ENCODE results near the gene SMAD7.

SMAD7 gene

DNA sequence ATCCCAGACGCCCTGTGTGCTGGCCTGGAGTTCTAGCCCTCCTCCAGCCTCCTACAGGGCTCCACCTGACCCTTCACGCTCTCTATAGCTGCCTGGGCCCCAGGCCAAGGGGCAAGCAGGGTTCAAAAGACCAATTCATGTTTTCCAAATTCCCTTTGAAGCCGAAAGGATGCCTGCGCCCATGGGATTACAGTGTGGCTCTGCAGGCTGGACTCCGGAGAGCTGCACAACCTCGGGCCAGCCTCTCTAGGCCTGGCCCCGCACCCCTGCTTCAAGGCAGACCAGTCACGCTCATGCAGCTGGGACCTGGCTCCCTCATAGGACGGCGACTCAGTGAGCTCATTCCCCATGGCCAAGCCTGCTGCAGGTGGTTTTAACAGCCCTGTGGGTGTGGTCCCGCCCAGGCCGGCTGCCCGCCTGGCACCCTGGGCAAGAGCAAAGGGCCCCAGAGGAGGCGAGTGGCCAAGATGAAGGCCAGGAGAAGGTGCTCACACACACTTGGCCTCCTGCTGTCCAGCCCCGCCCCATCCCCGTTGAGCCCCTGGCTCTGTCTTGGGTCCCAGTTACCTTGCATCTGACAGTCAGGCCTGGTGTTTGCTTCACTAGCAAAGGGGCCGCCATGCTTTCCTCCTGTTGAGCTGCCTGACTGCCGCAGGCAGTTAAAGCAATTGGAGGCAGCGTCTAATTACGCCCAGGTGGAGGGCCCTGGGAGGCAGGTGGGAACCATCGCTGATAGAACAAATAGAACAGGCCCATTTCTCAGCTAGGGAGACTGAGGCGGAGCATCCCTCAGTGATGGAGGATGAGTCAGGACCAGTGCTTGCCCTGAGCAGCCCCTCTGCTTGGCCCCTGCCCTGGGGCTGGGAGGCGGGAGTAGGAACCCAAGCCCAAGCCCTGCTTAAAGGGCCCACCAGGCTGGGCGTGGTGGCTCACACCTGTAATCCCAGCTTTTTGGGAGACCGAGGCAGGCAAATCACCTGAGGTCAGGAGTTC is 56.9 kb downstream of the SMAD7 start:
- DNase-seq (ENCODE audit: low spot score), result no peak

DNA sequence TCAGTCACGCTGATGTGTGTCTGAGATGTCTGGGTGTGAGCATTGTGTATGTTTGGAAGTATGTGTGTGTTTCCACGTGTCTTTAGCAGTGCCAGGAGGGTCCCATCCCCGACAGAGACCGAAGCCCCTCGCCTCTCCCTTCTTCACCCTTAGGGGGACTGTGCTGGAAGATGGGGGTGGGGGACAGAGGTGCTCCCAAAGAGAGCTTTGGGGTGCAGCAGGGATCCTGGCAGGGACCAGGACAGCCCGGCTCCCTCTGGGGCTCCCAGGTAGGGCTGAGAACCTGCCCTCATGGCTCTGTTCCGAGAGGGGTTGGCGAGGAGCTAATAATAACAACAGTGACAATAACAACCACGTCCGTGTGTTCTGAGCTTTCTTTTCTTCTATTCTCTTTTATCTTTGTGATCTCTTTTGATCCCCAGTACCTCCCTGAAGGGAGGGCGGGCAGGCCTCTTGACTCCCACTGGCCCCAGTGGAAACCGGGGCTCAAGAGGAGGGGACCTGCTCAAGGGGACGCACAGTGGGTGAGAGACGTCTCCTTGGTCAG is 57.6 kb downstream of the SMAD7 start:
- DNase-seq (ENCODE audit: low spot score), result no peak

DNA sequence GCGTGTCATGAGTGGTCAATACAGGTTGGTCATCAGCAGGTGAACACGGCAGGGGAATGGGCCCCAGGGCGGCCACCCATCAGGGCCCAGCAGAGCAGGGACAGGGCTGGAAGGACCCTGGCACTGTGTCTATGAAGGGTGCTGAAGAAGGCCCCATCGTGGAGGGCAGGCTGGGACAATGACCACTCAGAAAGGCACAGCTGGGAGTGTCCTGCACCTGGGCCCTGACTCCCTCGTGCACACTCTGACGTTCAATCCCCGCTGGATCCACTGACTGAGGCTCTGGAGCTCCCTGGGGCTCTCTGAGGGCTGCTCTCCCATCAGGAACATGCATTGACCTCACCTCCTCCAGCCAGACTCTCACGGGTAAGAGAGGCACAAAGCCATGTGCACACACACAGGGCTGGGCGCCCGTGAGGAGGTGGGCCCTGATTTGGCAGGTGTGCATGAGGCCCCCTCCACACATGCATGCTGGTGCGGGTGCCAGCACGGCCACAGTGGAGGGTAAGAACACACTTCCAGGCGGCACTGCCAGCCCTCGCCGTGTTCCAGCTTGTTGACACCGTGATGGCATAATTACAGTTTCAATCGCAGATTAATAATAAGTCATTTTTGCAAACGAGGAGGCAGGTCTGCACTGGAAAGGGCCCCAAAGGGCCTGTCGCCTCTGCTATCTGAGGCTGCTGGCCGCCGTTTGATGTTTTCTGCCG is 58.5 kb downstream of the SMAD7 start:
- no peak for DNase-seq (ENCODE audit: low spot score)

DNA sequence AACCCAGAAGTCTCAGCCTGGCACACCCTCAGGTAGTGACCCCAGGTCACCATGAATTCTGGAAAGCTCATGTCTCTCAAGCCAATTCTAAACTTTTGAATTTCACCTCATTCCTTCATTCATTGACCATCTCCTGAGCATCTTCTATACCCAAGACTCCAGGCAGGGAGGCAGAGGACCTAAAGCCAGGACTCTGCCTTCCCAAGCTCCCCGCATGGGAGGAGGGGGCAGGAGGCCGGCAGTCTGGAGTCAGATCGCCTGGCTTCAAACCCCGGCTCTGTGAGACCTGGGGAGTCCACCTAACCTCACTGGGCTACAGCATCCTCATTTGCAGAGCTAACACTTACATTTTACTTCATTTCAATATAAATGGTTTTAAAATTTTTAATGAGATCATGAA is 59.0 kb downstream of the SMAD7 start:
- DNase-seq (ENCODE audit: low spot score), result no peak

DNA sequence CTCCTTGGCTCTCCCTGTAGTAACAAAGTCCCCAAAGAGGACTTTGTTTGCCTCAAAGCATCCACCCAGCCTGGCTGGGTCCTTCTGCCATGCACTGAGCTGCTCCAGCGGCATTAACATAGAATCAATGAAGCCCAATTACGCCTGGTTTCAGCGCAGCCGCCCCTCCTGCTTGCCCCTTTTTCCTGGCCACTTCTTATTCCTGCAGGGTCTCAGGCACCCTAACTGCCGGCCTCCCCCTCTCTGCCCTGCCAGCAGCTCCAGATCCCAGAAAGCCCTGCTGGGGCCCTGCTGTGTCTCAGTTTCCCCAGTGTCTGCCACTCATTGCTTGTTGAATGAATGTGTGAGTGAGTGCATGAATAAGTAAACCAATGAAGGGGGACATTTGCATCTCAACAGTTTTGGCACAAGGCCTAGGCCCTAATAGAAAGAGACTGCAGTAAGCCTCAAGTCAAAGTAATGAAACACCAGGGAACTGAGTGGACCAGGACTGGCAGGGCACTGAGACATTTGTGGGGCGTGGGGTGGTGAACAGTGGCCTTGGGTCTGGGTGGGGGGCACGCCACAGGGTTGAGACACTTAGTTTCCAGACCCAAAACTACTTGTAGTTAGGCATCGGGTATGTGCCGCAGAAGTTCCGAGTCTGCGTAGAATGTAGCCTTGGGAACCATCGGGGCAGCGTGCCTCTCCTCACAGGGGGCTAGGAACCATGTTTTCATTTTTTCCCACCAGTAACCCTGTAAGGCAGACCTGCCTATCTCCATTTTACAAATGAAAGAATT is 60.6 kb downstream of the SMAD7 start:
- DNase-seq (ENCODE audit: low spot score), result no peak

DNA sequence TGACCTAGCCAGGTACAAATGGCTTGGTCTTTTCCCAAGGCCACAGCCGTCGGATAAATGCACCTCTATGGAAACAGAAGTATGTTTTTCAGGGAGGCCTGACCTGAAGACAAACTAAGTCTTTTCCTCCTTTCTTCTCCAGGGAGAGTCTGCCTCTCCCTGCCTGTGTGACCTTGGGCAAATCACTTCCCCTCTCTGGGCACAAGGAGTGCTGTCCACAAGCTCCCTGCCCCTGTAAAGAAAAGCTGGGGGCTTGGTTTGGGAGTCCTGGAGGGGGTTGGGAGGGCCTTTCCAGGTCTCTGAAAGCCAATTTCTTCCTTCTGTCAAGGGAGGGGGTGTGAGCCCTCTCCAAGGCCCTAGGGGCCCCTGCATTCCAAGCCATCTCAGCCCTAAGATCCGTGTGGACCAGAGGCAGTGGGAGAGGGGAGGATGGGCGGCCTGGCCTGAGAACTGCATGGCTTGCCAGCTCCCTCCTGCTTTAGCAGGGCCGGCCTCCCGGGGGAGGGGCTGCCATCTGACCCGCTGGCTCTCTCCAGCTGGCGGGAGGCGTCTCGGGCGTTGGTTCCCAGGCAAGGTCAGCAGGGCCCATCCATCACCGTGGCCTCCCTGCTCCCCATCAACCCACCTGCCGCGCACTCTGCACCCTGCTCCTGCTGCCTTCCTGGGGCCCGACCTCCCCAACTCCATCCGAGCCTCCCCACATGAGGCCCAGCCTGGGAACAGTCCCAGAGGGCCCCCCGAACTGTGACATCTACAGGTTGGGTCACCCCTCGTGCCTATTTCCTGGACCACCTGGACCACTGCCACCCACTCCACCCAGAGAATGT is 61.4 kb downstream of the SMAD7 start:
- no peak for DNase-seq (ENCODE audit: low spot score)

DNA sequence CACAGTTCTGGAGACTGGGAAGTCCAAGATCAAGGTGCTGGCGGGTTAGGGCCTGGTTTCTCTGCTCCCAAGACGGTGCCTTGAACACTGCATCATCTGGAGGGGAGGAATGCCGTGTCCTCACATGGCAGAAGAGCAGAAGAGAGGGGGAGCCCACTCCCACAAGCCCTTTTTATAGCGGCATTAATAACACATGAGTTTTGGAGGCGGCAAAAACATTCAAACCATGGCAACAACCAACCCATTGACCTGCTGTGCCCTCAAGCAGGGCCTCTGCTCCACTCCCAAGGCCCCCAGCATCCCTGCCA is 62.0 kb downstream of the SMAD7 start:
- no peak for DNase-seq (ENCODE audit: low spot score)

DNA sequence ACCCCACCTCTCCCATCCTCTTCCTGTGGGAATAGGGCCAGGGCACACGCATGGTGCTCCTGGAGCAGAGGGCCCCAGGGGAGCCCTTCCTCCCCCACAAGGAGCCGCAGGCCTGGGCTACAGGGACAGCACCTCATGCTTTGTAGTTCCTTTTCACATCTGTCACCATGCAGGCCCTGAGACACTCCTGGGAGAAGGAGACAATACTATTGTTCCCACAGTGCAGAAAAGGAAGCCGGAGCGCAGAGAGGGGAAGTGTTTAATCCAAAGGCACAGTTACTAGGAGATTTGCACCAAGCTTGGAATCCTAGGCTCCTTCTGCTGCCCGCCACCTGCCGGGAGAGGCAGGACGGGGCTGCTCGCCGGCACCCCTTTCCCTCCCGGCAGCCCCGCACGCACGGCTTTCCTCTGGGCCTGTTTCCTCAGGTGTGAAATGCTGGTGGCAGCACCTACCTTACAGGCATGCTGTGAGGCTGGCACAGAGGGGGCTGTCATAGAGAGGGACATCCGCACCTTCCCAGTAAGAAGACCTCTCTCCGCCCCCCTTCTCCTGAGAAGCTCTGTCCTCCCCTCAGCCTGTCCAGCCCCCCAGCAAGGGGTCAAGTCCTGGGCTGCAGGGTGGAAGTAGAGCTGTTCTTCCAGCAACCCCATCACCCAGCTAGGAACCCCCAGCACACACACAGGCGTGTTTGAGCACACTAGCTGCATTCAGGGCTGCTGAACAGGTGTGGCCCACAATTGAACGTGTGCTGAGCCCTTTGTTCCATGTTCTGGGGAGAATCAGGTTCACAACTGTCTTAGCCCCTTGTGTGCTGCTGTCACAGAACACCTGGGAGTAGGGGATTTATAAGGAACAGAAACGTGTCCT is 62.6 kb downstream of the SMAD7 start:
- DNase-seq (ENCODE audit: low spot score), result no peak

DNA sequence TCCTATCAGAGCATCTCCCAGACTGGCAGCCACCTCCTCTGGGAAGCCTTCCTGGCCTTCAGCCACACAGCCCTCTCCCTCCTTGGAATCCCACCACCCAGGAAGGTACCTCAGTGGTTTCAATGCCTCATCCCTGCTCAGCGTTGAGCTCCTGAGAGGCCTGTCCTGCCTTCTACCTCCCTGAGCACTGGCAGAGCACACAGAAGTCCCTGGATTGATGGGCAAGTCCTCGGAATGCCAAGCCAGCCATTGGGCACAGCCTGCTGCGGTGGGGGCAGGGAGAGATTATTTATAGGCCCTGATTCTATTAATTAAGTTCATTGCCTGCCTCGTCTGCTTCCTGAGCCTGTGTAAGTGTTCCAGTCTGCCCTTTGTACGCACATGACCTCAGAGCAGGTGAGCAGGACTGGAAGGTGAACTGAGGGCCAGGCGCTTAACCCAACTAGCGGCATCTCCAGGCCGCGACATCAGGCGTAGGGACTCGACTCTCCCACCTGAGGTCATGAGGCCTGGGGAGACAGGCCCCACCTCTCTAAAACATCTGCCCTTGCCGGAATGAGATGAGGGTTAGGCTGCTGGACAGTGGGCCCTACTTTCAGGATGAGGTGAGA is 63.4 kb downstream of the SMAD7 start:
- no peak for DNase-seq (ENCODE audit: low spot score)

DNA sequence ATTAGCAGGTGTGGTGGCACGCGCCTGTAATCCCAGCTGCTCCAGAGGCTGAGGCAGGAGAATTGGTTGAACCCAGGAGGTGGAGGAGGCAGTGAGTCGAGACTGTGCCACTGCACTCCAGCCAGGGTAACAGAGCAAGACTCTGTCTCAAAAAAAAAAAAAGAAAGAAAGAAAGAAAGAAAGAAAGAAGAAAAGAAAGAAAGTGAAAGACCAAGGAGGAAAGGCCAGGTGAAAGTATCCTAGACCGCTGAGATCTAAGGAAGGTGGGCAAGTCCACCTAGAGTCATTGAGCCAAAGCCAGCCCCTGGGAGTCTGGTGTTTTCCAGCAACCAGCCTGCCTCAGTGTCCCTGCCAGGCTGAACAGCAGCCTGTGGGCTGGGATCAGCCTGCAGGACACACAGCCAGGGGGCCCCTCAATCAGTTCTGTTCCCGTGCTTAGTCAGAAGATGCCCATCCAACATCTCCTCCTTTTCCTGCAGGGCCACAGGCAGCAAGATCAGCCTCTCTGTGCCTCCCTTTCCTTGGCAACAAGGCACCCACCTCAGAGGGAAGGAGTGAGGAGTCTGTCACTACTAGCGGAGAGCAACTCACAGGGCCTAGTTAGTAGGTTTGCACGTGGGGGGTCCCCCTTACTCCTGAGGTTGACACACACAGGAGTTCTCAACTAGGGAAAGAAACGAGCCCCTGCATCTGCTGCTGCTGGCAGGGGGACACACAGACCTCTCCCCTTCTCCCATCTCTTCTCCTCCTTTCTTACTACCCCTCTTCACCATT is 64.1 kb downstream of the SMAD7 start:
- DNase-seq (ENCODE audit: low spot score), result no peak

DNA sequence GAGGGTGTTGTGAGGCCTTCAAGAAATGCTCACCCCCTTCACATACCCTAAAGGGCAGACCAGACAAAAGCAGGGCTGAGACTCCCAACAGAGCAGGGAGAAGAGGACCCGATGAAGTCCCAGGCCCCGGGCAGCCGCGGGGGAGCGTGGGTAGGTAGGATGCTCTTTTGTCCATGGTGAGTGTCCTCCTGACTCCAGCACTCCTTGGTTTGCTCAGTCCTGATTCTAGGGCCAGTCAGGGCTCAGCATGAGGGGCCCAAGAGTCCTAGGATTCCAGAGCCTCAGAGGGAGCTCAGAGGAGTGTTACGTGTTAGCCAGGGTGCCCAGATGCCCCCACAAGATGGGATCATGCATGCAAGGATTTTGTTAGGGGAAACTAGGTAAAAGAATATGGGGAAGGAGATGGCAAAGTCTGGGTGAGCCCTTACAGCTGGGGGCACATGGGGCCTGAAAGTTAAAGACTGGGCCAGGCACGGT is 64.8 kb downstream of the SMAD7 start:
- no peak for DNase-seq (ENCODE audit: low spot score)

DNA sequence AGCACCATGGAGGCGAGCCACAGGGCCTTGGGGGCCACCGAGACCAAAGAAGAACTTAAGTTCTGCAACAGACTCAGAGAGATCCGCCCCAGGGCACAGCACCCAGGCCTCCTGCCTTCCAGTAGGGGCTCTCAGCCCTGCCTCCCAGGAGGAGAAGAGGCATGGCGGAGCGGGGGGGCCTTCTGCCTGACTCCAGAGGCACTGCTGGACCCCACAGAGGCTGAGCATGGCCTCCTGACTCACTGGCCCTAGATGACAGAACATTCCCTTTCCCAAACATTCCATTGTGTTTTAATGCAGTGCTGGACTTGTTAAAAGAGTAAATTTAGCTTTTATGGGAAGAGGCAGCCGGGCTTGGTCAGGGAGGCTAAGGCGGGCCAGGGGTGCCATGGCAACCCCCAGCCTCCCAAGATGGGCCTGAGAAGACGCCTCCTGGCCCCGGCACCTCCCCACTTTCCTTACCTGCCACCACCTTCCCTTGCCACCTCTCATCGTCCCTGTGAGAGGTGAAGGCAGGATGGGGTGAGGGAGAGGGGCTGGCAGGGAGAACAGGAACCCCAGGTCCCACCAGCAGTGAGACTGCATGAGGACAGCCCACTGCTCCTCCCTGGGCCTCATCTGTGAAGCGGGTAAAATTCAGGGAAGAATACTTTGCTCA is 65.4 kb downstream of the SMAD7 start:
- DNase-seq (ENCODE audit: low spot score), result no peak

DNA sequence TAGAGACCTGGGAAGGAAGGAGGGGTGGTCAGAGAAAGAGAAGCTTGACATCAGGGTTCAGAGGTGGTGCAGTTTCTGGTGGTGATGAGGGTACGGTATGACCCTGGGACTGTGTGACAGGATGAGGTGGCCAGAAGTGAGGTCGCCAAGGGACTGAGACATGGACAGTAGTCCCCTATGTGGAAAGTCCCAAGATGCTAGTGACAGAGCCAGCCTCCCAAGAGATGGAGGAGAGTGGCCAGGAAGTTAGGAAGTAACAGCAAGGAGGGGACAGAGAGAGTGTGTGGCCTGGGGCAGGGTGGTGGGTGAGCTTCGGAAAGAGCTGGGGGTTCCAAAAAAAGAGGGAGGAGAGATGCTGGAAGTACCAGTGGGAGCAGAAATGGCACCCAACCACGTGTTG is 66.0 kb downstream of the SMAD7 start:
- no peak for DNase-seq (ENCODE audit: low spot score)

DNA sequence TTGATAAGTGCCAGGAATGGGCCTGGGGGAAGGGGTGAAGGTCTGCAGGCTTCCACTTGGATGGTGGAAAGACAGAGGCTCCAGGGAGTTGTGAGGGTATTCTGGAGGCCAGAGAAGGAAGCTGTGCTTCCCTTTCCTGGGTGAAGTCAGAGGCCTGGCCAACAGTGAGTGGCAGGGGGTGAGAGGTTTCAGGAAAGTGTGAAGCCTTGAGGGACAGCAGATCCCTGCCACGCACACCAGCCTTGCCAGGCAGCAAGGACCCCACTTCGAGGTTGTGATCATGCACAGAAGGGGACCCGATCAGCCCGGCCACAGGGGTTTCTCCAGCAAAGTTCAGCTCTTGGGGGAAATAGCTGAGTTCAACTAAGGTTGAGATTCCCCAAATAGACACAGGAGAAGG is 66.5 kb downstream of the SMAD7 start:
- DNase-seq (ENCODE audit: low spot score), result no peak

DNA sequence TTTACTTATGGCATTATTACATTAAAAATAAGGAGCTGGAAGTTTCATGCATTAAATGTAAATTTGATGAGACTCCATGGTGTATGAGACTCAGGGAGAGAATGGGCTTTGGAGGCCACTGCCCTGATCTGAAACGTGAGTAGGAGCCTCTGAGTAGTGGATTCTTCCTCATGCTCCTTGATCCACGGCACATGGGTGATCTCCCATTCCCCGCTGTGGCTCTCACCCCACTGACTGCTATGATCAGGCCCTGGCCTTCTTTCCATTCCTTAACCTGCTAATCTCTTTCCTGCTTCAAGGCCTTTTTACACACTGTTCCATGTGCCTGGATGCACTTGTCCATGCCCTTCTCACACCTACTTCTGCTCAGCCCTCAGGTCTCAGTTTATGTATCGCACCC is 68.4 kb downstream of the SMAD7 start:
- no peak for DNase-seq (ENCODE audit: low spot score)

DNA sequence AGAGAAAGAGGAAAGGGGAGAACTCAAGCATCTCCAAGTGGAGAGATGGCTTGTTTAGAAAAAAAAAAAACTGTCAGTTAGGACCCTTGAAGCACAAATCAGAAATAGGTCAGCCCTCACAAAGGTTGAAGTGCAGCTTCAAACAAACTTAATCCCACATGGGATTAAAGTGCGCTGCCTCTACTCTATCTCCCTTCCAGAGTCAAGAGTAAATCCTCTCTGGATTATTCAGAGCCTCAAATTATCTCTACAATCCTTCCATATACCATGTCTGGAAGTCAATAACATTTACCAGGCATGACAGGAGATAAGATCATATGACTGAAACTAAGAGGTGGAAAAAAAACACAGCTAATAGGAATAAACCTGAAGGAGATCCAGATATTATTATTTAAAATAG is 69.8 kb downstream of the SMAD7 start:
- DNase-seq (ENCODE audit: low spot score), result no peak

DNA sequence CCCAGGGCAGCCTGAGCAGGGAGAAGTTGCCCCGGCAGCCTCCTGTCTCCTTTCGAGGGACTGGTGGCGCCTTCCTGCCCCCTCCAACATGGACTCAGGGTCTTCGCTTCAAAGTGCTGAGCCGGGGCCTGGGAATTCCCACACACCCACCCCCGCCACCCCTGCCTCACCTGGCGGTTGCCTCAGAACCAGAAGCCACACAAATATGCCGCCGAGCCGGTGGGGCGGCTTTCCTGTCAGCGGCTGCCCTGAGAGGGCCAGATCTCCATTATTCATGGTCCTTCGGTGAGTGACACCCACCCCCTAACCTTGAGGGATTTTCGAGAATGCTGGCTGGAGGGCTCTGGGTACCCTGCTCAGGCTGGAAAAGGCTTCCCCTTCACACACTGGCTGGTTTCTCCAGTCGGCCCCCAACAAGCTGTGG is 71.7 kb downstream of the SMAD7 start:
- no peak for DNase-seq (ENCODE audit: low spot score)

DNA sequence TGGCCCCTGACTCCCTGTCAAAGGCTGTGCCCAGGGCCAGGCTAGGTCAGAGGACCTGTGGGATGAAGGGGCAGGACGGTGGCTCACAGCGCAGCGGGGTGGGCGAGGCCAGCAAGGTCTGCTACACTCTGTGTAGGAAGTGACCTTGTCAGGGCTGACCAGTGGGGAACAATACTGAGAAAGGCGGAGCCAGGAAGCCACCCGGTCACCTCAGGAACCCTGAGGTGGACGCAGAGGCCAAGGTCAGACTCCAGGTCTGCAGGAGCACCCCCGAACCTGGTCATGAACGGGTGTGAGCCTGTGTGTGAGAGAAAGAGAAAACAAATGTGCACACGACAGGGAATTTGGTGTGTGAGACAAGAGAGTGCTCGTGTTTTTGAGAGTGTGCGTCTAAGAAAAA is 72.3 kb downstream of the SMAD7 start:
- no peak for DNase-seq (ENCODE audit: low spot score)

DNA sequence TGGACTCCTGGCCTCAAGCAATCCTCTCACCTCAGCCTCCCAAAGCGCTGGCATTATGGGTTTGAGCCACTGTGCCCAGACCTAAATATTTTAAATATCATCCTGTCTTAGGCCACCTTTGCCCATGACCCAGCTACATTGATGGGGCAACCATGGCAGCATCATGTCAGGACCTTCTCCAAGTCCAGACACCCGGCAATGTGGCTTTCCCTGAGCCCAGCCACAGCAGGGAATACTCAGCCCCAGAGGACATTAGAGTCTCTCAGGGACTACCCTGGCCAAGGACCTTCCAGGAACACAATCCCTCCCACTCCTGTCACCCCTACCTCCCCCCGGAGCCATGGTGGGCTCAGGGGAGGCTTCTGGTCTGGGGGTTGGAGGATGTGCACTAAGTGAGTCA is 72.8 kb downstream of the SMAD7 start:
- no peak for DNase-seq (ENCODE audit: low spot score)
